Measurements from ENCODE around the gene IRF2.

The IRF2 gene
- total RNA-seq = 40.7 reads per million, percentile 64 among the genes with 10 or more reads in this experiment

GRCh38 chr4:184474263-184475095 is at the start of gene IRF2:
Gene IRF2, minus strand, starts transcription at chr4:184474550. Its CDS starts 45,486 bp downstream, at chr4:184429064.
- DNase-seq = peak; percentile 95

GRCh38 chr4:184515606-184516005 is 41.3 kb upstream of the IRF2 start:
- DNase-seq = no peak

GRCh38 chr4:184514121-184514988 is 40.0 kb upstream of the IRF2 start:
- no peak for DNase-seq

- no peak for DNase-seq
These were observed 39.4 kb upstream of the IRF2 start for GRCh38 chr4:184513802-184514120.

- DNase-seq = no peak
These were observed 36.8 kb upstream of the IRF2 start for GRCh38 chr4:184511156-184511555.

- DNase-seq = no peak
These were observed 36.1 kb upstream of the IRF2 start for GRCh38 chr4:184510401-184510800.

GRCh38 chr4:184506527-184507121 is 32.3 kb upstream of the IRF2 start:
- DNase-seq = no peak

- no peak for DNase-seq
These were observed 30.0 kb upstream of the IRF2 start for GRCh38 chr4:184504385-184504784.

- DNase-seq = no peak
These were observed 29.5 kb upstream of the IRF2 start for GRCh38 chr4:184503869-184504300.

- no peak for DNase-seq
These were observed 26.6 kb upstream of the IRF2 start for GRCh38 chr4:184500748-184501589.

GRCh38 chr4:184499996-184500395 is 25.6 kb upstream of the IRF2 start:
- no peak for DNase-seq

- DNase-seq = no peak
These were observed 24.2 kb upstream of the IRF2 start for GRCh38 chr4:184498598-184498997.

GRCh38 chr4:184489771-184490170 is 15.4 kb upstream of the IRF2 start:
- DNase-seq = no peak

- DNase-seq = no peak
These were observed 13.2 kb upstream of the IRF2 start for GRCh38 chr4:184487503-184487902.

- no peak for DNase-seq
These were observed 10.9 kb upstream of the IRF2 start for GRCh38 chr4:184485279-184485678.

- DNase-seq = no peak
These were observed 7.2 kb upstream of the IRF2 start for GRCh38 chr4:184481544-184481943.

- no peak for DNase-seq
These were observed 5.2 kb upstream of the IRF2 start for GRCh38 chr4:184479516-184479950.

- no peak for DNase-seq
These were observed 3.0 kb upstream of the IRF2 start for GRCh38 chr4:184477201-184477999.

GRCh38 chr4:184476695-184477094 is 2.3 kb upstream of the IRF2 start:
- DNase-seq = peak; percentile 6

- DNase-seq = no peak
These were observed 1.1 kb upstream of the IRF2 start for GRCh38 chr4:184475498-184475897.

GRCh38 chr4:184475096-184475461 is 729 bp upstream of the IRF2 start:
- peak; percentile 44 for DNase-seq

Measured in effector CD4-positive, alpha-beta T cell (primary cell).